ENCODE data around the gene TP53AIP1. TPM values are rescaled to one million over a fixed set of nuclear protein-coding genes. Genes with fewer than 3 reads are reported as not detected.

TP53AIP1 gene
- polyA plus RNA-seq, 2 of the 4 experiments (the other 2 are of a cell fraction): 0.03 to 0.08 TPM

DNA sequence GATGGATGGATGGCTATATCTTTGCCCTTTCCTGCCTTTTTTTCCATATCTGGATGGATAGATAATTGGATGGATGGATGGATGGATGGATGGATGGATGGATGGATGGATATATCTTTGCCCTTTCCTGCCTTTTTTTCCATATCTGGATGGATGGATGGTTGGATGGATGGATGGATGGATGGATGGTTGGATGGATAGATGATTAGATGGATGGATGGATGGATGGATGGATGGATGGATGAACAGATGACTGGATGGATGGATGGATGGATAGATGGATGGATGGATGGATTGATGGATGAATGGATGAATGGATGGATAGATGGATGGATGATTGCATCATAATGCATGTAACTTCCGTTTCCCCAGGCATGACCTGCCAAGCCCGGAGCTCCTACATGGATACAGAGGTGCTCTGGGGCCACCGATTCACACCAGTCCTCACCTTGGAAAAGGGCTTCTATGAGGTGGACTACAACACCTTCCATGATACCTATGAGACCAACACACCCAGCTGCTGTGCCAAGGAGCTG lies 26.6 kb downstream of the TP53AIP1 start:
- ATAC-seq: no peak
- POLR2A ChIA-PET: interaction anchor here (0.5 kb wide), 1 partner anchor 1086 kb away, joined by 4 read pairs; the partner anchor contains the start of gene PRDM10
- DNase-seq (ENCODE audit: low read depth in 1 of 2, low spot score in 1 of 2): no peak
- Histone ChIP-seq H3K9me3 (no peaks in the 10 kb centered on the region), H3K4me3 (no peak overlapping the region), H3K4me1 (no peaks in the 10 kb centered on the region), H3K27ac (no peak overlapping the region), H3K4me2 (no peak overlapping the region)
- TF ChIP-seq, protein P1, sequence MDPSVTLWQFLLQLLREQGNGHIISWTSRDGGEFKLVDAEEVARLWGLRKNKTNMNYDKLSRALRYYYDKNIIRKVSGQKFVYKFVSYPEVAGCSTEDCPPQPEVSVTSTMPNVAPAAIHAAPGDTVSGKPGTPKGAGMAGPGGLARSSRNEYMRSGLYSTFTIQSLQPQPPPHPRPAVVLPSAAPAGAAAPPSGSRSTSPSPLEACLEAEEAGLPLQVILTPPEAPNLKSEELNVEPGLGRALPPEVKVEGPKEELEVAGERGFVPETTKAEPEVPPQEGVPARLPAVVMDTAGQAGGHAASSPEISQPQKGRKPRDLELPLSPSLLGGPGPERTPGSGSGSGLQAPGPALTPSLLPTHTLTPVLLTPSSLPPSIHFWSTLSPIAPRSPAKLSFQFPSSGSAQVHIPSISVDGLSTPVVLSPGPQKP (IDR thresholded peaks at IDR 0.05; ENCODE audit: low read depth, low read length): no peak
- no peak for TF ChIP-seq HOXB5 (CRISPR knock-in tag; IDR thresholded peaks at IDR 0.05)
- TF ChIP-seq JUNB (IDR thresholded peaks at IDR 0.05): no peak
- no peak for TF ChIP-seq FOSB (CRISPR knock-in tag; IDR thresholded peaks at IDR 0.05)
- TF ChIP-seq CBX8 (IDR thresholded peaks at IDR 0.05): no peak
- TF ChIP-seq KDM5A (IDR thresholded peaks at IDR 0.05): no peak
- no peak for TF ChIP-seq ZC3H11A (IDR thresholded peaks at IDR 0.05)
- TF ChIP-seq SMC3 (IDR thresholded peaks at IDR 0.05): no peak
- no peak for TF ChIP-seq MYC (IDR thresholded peaks at IDR 0.05; ENCODE audit: borderline replicate concordance, low read length)
- TF ChIP-seq CEBPB (IDR thresholded peaks at IDR 0.05): no peak
- TF ChIP-seq CHD2 (IDR thresholded peaks at IDR 0.05; ENCODE audit: low read length, partially characterized antibody): no peak
- no peak for TF ChIP-seq RARB (CRISPR knock-in tag; IDR thresholded peaks at IDR 0.05)
- TF ChIP-seq HOXB13 (CRISPR knock-in tag; IDR thresholded peaks at IDR 0.05; ENCODE audit: low read depth): no peak
- no peak for TF ChIP-seq HOXA7 (CRISPR knock-in tag; IDR thresholded peaks at IDR 0.05)
- TF ChIP-seq GATA3 (IDR thresholded peaks at IDR 0.05; ENCODE audit: borderline replicate concordance): no peak
- TF ChIP-seq, protein P2, sequence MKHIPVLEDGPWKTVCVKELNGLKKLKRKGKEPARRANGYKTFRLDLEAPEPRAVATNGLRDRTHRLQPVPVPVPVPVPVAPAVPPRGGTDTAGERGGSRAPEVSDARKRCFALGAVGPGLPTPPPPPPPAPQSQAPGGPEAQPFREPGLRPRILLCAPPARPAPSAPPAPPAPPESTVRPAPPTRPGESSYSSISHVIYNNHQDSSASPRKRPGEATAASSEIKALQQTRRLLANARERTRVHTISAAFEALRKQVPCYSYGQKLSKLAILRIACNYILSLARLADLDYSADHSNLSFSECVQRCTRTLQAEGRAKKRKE (CRISPR knock-in tag; IDR thresholded peaks at IDR 0.05; ENCODE audit: low read depth): no peak
- 14% methylated on average over 3 of the region's 3 CpGs for WGBS (ENCODE audit: missing lambda C conversion rate)
- FAIRE-seq: no peak
- CTCF ChIA-PET: interaction anchor here (1.8 kb wide), 1 partner anchor 10 kb away, joined by 5 read pairs; no protein-coding TSS in a partner anchor

GRCh38 chr11:128915149-128915521 lies 27.5 kb downstream of the TP53AIP1 start:
- TF ChIP-seq SREBF2 (IDR thresholded peaks at IDR 0.05) (no peak), ZC3H11A (IDR thresholded peaks at IDR 0.05) (no peak), JUN (IDR thresholded peaks at IDR 0.05) (no peak), KDM1A (IDR thresholded peaks at IDR 0.05; ENCODE audit: low read depth) (no peak), CEBPB (IDR thresholded peaks at IDR 0.05) (no peak), ZNF302 (CRISPR knock-in tag; IDR thresholded peaks at IDR 0.05) (no peak), FOSL2 (IDR thresholded peaks at IDR 0.05) (no peak), FOSL2 (CRISPR knock-in tag; IDR thresholded peaks at IDR 0.05) (no peak), CHD4 (IDR thresholded peaks at IDR 0.05; ENCODE audit: borderline replicate concordance) (no peak), PBX3 (IDR thresholded peaks at IDR 0.05) (no peak), POLR2A (IDR thresholded peaks at IDR 0.05; ENCODE audit: low read length) (no peak), E2F6 (IDR thresholded peaks at IDR 0.05; ENCODE audit: borderline replicate concordance, low read depth) (no peak), RAD21 (conservative IDR thresholded peaks at IDR 0.05 in 1 of 2, IDR thresholded peaks at IDR 0.05 in 1 of 2) (no peak), RNF2 (IDR thresholded peaks at IDR 0.05; ENCODE audit: borderline replicate concordance, low read depth) (no peak), RARB (CRISPR knock-in tag; IDR thresholded peaks at IDR 0.05) (no peak)
- TF ChIP-seq, protein P1 (IDR thresholded peaks at IDR 0.05; ENCODE audit: low read depth, low read length): no peak

More at GRCh38 chr11:128915149-128915521, 27.5 kb downstream of the TP53AIP1 start:
- DNase-seq (ENCODE audit: low read depth in 1 of 2, low spot score in 1 of 2) (no peak), ATAC-seq (no peak), FAIRE-seq (no peak)
- Histone ChIP-seq H3K4me2 (no peak overlapping the region), H3K4me3 (no peak overlapping the region), H3K27ac (no peak overlapping the region), H3K4me1 (no peaks in the 10 kb centered on the region), H3K9me3 (no peaks in the 10 kb centered on the region)
- ChIA-PET CTCF (no interaction called here), POLR2A (no interaction called here)
- WGBS (ENCODE audit: missing lambda C conversion rate): 42% methylated on average over 5 of the region's 6 CpGs

Measured in A549 (cell line).